K562 (cell line): ENCODE results near the gene TGFBR1. TPM values are rescaled to one million over a fixed set of nuclear protein-coding genes. Genes with fewer than 3 reads are reported as not detected.

Experiments used
- ARID3B ChIP-seq: fragments of 250-450 bp; sonication (Bioruptor Pico); IDR thresholded peaks from 2 replicates; pipeline ENCODE4 v1.4.0; 2020; ENCODE audit warnings: borderline replicate concordance
- ASH1L ChIP-seq: fragments of 450-650 bp; IDR thresholded peaks from 2 replicates; pipeline ENCODE4 v1.6.1; 2018; ENCODE audit warnings: borderline replicate concordance, mild to moderate bottlenecking, low read depth; ENCODE audit not compliant: partially characterized antibody
- BHLHE40 ChIP-seq: IDR thresholded peaks from 2 replicates; pipeline ENCODE4 v1.6.1; 2011; ENCODE audit warnings: low read length, improper control_type of control experiment
- CBFA2T2 ChIP-seq: fragments of 450-650 bp; conservative IDR thresholded peaks from 2 replicates; pipeline ENCODE4 v1.6.1; 2017; ENCODE audit warnings: mild to moderate bottlenecking
- CEBPB ChIP-seq: fragments of 450-650 bp; IDR thresholded peaks from 2 replicates; pipeline ENCODE4 v1.6.1; 2016; ENCODE audit warnings: missing genetic modification characterization, missing compliant biosample characterization
- E2F3 ChIP-seq: fragments of 250-450 bp; sonication (Bioruptor Pico); IDR thresholded peaks from 2 replicates; pipeline ENCODE4 v1.4.0; 2020; ENCODE audit warnings: mild to moderate bottlenecking
- GABPB2 ChIP-seq: fragments of 250-450 bp; sonication (Bioruptor Pico); conservative IDR thresholded peaks from 2 replicates; pipeline ENCODE4 v1.5.1; 2021; ENCODE audit warnings: mild to moderate bottlenecking
- HNRNPLL ChIP-seq: fragments of 200-400 bp; formaldehyde crosslinking; IDR thresholded peaks from 2 replicates; pipeline ENCODE4 v1.6.1; 2017; ENCODE audit warnings: low read length, low read depth, mild to moderate bottlenecking; ENCODE audit not compliant: poor library complexity, severe bottlenecking
- MCM3 ChIP-seq: fragments of 450-650 bp; IDR thresholded peaks from 2 replicates; pipeline ENCODE4 v1.6.1; 2016
- MED1 ChIP-seq: sonication (generic); formaldehyde crosslinking; IDR thresholded peaks from 2 replicates; pipeline ENCODE4 v1.8.1; 2023; ENCODE audit warnings: missing genetic modification reagents, borderline replicate concordance
- NFIC ChIP-seq: fragments of 450-650 bp; IDR thresholded peaks from 2 replicates; pipeline ENCODE4 v1.6.1; 2017; ENCODE audit warnings: mild to moderate bottlenecking, inconsistent platforms
- SMARCE1 ChIP-seq: fragments of 450-650 bp; IDR thresholded peaks from 2 replicates; pipeline ENCODE4 v1.7.1; 2016; ENCODE audit warnings: mild to moderate bottlenecking
- SREBF2 ChIP-seq: sonication (generic); formaldehyde crosslinking; IDR thresholded peaks from 2 replicates; pipeline ENCODE4 v1.4.0; 2020; ENCODE audit warnings: mild to moderate bottlenecking, missing genetic modification reagents
- SRSF9 ChIP-seq: fragments of 200-400 bp; formaldehyde crosslinking; IDR thresholded peaks from 2 replicates; pipeline ENCODE4 v1.6.1; 2017; ENCODE audit warnings: low read depth, low read length, borderline replicate concordance
- ZBTB11 ChIP-seq, 3 experiments: fragments of 200-800 bp in 1 of 3; fragments of 250-450 bp in 1 of 3; fragments of 450-650 bp in 1 of 3; sonication (Bioruptor Pico) in 1 of 3; sonication (Bioruptor generic) in 1 of 3; formaldehyde crosslinking in 1 of 3; IDR thresholded peaks; 2 replicates each; pipeline versions ENCODE4 v1.6.1 to v1.8.0; 2016 to 2022; ENCODE audit warnings: mild to moderate bottlenecking in 2 of 3, missing genetic modification characterization in 2 of 3, missing compliant biosample characterization in 1 of 3, moderate library complexity in 1 of 3
- ZNF175 ChIP-seq: fragments of 200-800 bp; sonication (Bioruptor generic); IDR thresholded peaks from 2 replicates; pipeline ENCODE4 v1.6.1; 2016; ENCODE audit warnings: low read depth, mild to moderate bottlenecking, missing genetic modification characterization, missing compliant biosample characterization
- ZNF197 ChIP-seq: fragments of 200-800 bp; sonication (Bioruptor generic); IDR thresholded peaks from 2 replicates; pipeline ENCODE4 v1.6.1; 2016; ENCODE audit warnings: low read depth, missing genetic modification characterization, missing compliant biosample characterization
- ZNF280B ChIP-seq: fragments of 250-450 bp; sonication (Bioruptor Pico); IDR thresholded peaks from 2 replicates; pipeline ENCODE4 v1.5.1; 2021; ENCODE audit warnings: mild to moderate bottlenecking
- ZNF589 ChIP-seq: fragments of 200-800 bp; sonication (Bioruptor generic); IDR thresholded peaks from 2 replicates; pipeline ENCODE4 v1.6.1; 2016; ENCODE audit warnings: low read depth, missing genetic modification characterization, missing compliant biosample characterization
- ZNF644 ChIP-seq: fragments of 200-800 bp; sonication (Bioruptor generic); IDR thresholded peaks from 2 replicates; pipeline ENCODE4 v1.6.1; 2016; ENCODE audit warnings: low read depth, missing genetic modification characterization, missing compliant biosample characterization
- polyA plus RNA-seq, 8 experiments: library from polyadenylated mRNA; depleted of rRNA in 4 of 8; stranded (reverse) in 5 of 8; unstranded in 3 of 8; fragments of >200 nt; fragmentation: Nextera tagmentation in 2 of 8; fragmentation: Illumina TruSeq in 1 of 8; extraction: Ambion mirVana in 2 of 8; extraction: Trizol in 1 of 8; gene quantifications; 2 replicates each; pipeline versions ENCODE4 v1.2.1 to v1.2.3, GENCODE V29; 2011 to 2014; ENCODE audit warnings: inconsistent platforms in 1 of 8, missing spikeins in 1 of 8
- total RNA-seq, 7 experiments: library from RNA; depleted of rRNA in 6 of 7; stranded (reverse); fragments of >200 nt in 6 of 7; fragmentation: Illumina TruSeq in 2 of 7; extraction: Trizol in 2 of 7; gene quantifications; 2 replicates each; pipeline versions ENCODE4 v1.2.1 to v1.2.3, GENCODE V29; 2011 to 2021; ENCODE audit warnings: low replicate concordance in 1 of 7

The TGFBR1 gene
- total and polyA plus RNA-seq, 9 of the 15 experiments (the other 6 are each of a cell fraction or from before 2014, with no cell fraction given), result 15.5 to 62.4 (median 42.7) TPM

GRCh38 chr9:99076483-99077171, 28.3 kb upstream of the TGFBR1 start (continued):
- peak in 1 of 3 experiments; percentile 42; a peak in 1 of 6 replicates for TF ChIP-seq ZBTB11 (CRISPR knock-in tag; IDR thresholded peaks at IDR 0.05)
- peak; percentile 23; the same call in 1 of the 2 replicates for TF ChIP-seq ZNF175 (CRISPR knock-in tag)
- no peak for TF ChIP-seq MCM3
- no peak for TF ChIP-seq SREBF2 (CRISPR knock-in tag)
- TF ChIP-seq ZNF589 (CRISPR knock-in tag), result peak; percentile 82; the same call in 1 of the 2 replicates
- peak; percentile 40 for TF ChIP-seq NFIC
- TF ChIP-seq SRSF9, result no peak
- no peak for TF ChIP-seq ARID3B (CRISPR knock-in tag)
- no peak for TF ChIP-seq MED1 (CRISPR knock-in tag)
- TF ChIP-seq BHLHE40, result peak; percentile 12; the same call in 1 of the 2 replicates
- TF ChIP-seq SMARCE1, result peak; percentile 80
- TF ChIP-seq ASH1L, result no peak
- no peak for TF ChIP-seq GABPB2
- no peak for TF ChIP-seq ZNF280B
- no peak for TF ChIP-seq HNRNPLL
- TF ChIP-seq ZNF197 (CRISPR knock-in tag), result no peak; the same call in none of the 2 replicates
- TF ChIP-seq CBFA2T2, result peak; percentile 67
- no peak for TF ChIP-seq ZNF644 (tag)
- no peak for TF ChIP-seq CEBPB (tag)
- 0 out of 2 replicates have a peak, but pooled peaks have one; percentile 47 for TF ChIP-seq E2F3 (CRISPR knock-in tag)
